Erythroblast (primary cell): ENCODE results near the gene USP25.

Experiments
- GATA1 ChIP-seq: IDR thresholded peaks from 2 replicates; pipeline ENCODE4 v1.6.1; 2011; ENCODE audit warnings: low read depth, mild to moderate bottlenecking, control low read depth, low read length, moderate library complexity
- POLR2A ChIP-seq: IDR thresholded peaks from 2 replicates; pipeline ENCODE4 v1.6.1; 2011; ENCODE audit warnings: mild to moderate bottlenecking, low read length

DNA sequence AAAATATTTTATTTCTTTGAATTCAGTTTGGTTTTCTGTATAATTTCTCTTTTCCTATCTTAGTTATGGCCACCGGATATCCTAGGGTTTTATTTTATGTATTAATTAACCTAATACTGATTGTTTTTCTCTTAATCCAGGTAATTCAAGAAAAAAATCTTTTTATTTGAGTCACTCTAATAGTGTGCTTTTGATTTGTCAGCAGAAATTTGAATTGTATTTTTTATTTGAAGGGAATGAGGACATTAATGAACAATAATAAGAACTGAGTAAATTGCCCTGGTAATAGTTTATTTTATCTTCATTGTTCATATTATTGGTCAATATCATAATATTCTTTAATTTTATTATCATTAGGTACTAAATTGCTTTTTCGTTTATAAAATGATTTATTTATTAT lies 120.1 kb downstream of the USP25 start:
- TF ChIP-seq POLR2A (no peak), GATA1 (no peak)
